A673 (cell line): ENCODE data around the gene MACC1. TPM values are rescaled to one million over a fixed set of nuclear protein-coding genes. Genes with fewer than 3 reads are reported as not detected.
A peak's percentile ranks its signal among the peaks of the same experiment; 100 is the strongest.
"Not testable (repeated sequence)": the region's sequence is repeated elsewhere in the genome, so short reads cannot be mapped to it uniquely, and the experiment has no call there.

Experiments used
- BruUV-seq: library from RNA; stranded (reverse); fragments of 400-500 nt; replicated peaks from 2 replicates; lab custom pipeline; 2021; lab: Mats Ljungman, UMichigan
- CTCF ChIA-PET: fragments of 300-600 bp; sonication (Branson Sonifier 250); formaldehyde crosslinking; loops from one replicate; lab custom pipeline; 2022; ENCODE audit warnings: antibody characterized with exemption; lab: Charles Lee
- POLR2A ChIA-PET: fragments of 300-600 bp; sonication (Branson Sonifier 250); formaldehyde crosslinking; loops from one replicate; lab custom pipeline; 2022; ENCODE audit warnings: antibody characterized with exemption; ENCODE audit not compliant: low non-redundant PET; lab: Charles Lee
- DNase-seq: peaks from one replicate; pipeline ENCODE4 v3.0.0-alpha.2; 2015; ENCODE audit warnings: low spot score
- H3K27ac ChIP-seq: fragments of 200-600 bp; sonication (generic); 2 replicates; pipeline ENCODE4 v1.5.1; 2016; ENCODE audit warnings: mixed run types, low read depth, mild to moderate bottlenecking, mixed read lengths, antibody characterized with exemption, low read length; ENCODE audit not compliant: poor library complexity, severe bottlenecking
- H3K27me3 ChIP-seq: fragments of 200-600 bp; sonication (generic); replicated peaks from 2 replicates; pipeline ENCODE4 v1.6.1; 2017; ENCODE audit warnings: mixed run types, low read depth, mild to moderate bottlenecking, mixed read lengths, antibody characterized with exemption, low read length; ENCODE audit not compliant: insufficient read depth, poor library complexity
- H3K36me3 ChIP-seq: fragments of 200-600 bp; sonication (generic); 2 replicates; pipeline ENCODE4 v1.6.1; 2016; ENCODE audit warnings: mixed run types, mild to moderate bottlenecking, mixed read lengths, antibody characterized with exemption, low read length; ENCODE audit not compliant: insufficient read depth, poor library complexity, severe bottlenecking
- H3K4me1 ChIP-seq: fragments of 200-600 bp; sonication (generic); 2 replicates; pipeline ENCODE4 v1.6.1; 2017; ENCODE audit warnings: mixed run types, mild to moderate bottlenecking, mixed read lengths, antibody characterized with exemption, low read length; ENCODE audit not compliant: insufficient read depth, poor library complexity, severe bottlenecking
- H3K4me3 ChIP-seq: fragments of 200-600 bp; sonication (generic); 2 replicates; pipeline ENCODE4 v1.5.1; 2016; ENCODE audit warnings: low read depth, mixed run types, mild to moderate bottlenecking, mixed read lengths, low read length; ENCODE audit not compliant: poor library complexity, severe bottlenecking
- H3K9me3 ChIP-seq: fragments of 200-600 bp; sonication (generic); 2 replicates; pipeline ENCODE4 v1.6.1; 2016; ENCODE audit warnings: mixed run types, low read depth, mild to moderate bottlenecking, mixed read lengths, antibody characterized with exemption, low read length; ENCODE audit not compliant: poor library complexity, severe bottlenecking
- CTCF ChIP-seq: fragments of 300-800, 200-600 bp; sonication (generic); conservative IDR thresholded peaks from 2 replicates; pipeline ENCODE4 v1.5.1; 2017; ENCODE audit warnings: low read depth, mild to moderate bottlenecking, antibody characterized with exemption, low read length, moderate library complexity, mixed read lengths
- EZH2 ChIP-seq: fragments of 200-600 bp; sonication (generic); IDR thresholded peaks from 2 replicates; pipeline ENCODE4 v1.6.1; 2017; ENCODE audit warnings: borderline replicate concordance, low read depth, mild to moderate bottlenecking, mixed read lengths, antibody characterized with exemption, low read length; ENCODE audit not compliant: poor library complexity, severe bottlenecking
- intact Hi-C: fragments of 100-400 bp; cut with micrococcal nuclease; formaldehyde crosslinking; loops from one replicate; pipeline ENCODE4 v1.10.0; 2022; ENCODE audit not compliant: unreplicated experiment
- total RNA-seq: library from RNA; stranded (reverse); gene quantifications from 2 replicates; pipeline ENCODE4 v1.2.3, GENCODE V29; 2021

MACC1 gene
- total RNA-seq, 1 experiment from 2014 or later = not detected

GRCh38 chr7:20213378-20213777 is 3.8 kb downstream of the MACC1 start:
- Histone ChIP-seq H3K4me1 (no peaks in the 10 kb centered on the region), H3K27ac (no peak overlapping the region), H3K27me3 (no peaks in the 10 kb centered on the region), H3K9me3 (peaks cover 8% of the 10 kb centered on the region), H3K36me3 (no peaks in the 10 kb centered on the region), H3K4me3 (no peak overlapping the region)
- CTCF ChIA-PET = no interaction called here
- DNase-seq = no peak
- intact Hi-C loops = no loop called here
- TF ChIP-seq EZH2 (no peak), CTCF (no peak)
- BruUV-seq = no TSS peak
- POLR2A ChIA-PET = no interaction called here

GRCh38 chr7:20211376-20211775 is 5.8 kb downstream of the MACC1 start:
- intact Hi-C loops = no loop called here
- Histone ChIP-seq H3K9me3 (peaks cover 12% of the 10 kb centered on the region), H3K4me1 (no peaks in the 10 kb centered on the region), H3K4me3 (no peak overlapping the region), H3K36me3 (no peaks in the 10 kb centered on the region), H3K27ac (no peak overlapping the region), H3K27me3 (no peaks in the 10 kb centered on the region)
- TF ChIP-seq EZH2 = no peak
- TF ChIP-seq CTCF = no peak
- no peak for DNase-seq
- no TSS peak for BruUV-seq
- ChIA-PET POLR2A (no interaction called here), CTCF (no interaction called here)

- ChIA-PET CTCF (no interaction called here), POLR2A (no interaction called here)
- intact Hi-C loops = no loop called here
- Histone ChIP-seq H3K27me3 (no peaks in the 10 kb centered on the region), H3K36me3 (no peaks in the 10 kb centered on the region), H3K9me3 (peaks cover 12% of the 10 kb centered on the region), H3K4me3 (no peak overlapping the region), H3K27ac (no peak overlapping the region), H3K4me1 (no peaks in the 10 kb centered on the region)
- TF ChIP-seq CTCF (no peak), EZH2 (no peak)
- DNase-seq = no peak
- BruUV-seq = no TSS peak
Measured at GRCh38 chr7:20208651-20209307, 8.4 kb downstream of the MACC1 start.

- H3K36me3 ChIP-seq, BruUV-seq, POLR2A ChIA-PET, H3K4me1 ChIP-seq, H3K27ac ChIP-seq, H3K27me3 ChIP-seq, CTCF ChIA-PET, intact Hi-C loops, H3K4me3 ChIP-seq: not testable (repeated sequence)
- peaks cover 12% of the 10 kb centered on the region for H3K9me3 ChIP-seq
- peak; percentile 29 for DNase-seq
Measured at GRCh38 chr7:20207811-20208210, 9.4 kb downstream of the MACC1 start.
